Colon (tissue), 2 donors: Measurements from ENCODE around the gene VEZF1.

Experiments
- FAIRE-seq: peaks from 2 replicates; lab custom pipeline; 2012; peaks lifted over from hg19 to GRCh38; lab: Jason Lieb, UNC
- donor health status: control.
- donor health status: control.

The VEZF1 gene

DNA sequence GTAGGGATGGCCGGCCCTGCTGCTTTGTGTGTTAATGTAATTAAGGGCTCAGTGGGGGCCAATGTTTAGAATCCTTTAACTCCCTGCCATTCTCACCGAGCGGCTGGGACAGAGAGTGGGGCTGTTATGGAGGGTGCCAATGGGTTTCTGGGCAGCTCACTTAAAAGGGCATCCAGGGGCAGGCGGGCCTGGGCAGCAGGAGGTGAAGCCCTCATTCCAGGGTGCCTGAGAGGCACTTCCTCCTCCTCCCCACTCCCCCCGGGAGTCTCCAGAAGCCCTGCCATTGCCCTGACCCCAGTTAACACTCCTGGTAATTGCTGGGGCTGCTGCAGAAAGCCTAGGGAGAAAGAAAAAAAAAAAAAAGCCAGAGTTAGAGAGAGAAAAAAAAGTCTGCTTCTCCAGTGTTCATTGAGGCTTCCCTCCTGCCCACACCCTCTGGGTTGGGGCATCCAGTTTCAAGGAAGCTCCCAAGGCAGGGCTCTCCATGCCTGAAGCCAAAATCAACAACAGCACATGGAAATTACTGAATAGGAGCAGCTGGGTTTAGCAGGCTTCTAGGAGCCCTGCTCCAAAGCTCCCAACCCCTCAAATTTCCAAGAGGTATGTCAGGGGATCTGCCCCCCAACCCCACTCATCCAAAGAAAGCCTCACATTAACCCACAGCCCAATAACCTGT is 60.9 kb downstream of the VEZF1 start:
- no peak for FAIRE-seq

DNA sequence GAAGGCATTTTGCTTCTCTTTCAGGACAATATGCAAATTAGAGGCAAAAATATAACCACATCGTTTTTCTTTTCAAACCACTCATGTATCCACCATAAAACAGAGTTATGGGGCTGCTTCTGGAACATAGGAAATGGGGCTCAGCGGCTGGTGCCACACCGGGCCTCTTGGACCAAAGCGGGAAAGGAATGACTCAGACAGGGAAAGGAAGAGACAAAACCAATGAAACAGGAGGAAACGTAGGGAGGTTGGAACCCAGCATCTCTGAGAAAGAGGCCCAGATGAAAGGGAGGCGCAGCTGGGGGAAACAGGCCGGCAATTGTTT is 61.4 kb downstream of the VEZF1 start:
- no peak for FAIRE-seq

DNA sequence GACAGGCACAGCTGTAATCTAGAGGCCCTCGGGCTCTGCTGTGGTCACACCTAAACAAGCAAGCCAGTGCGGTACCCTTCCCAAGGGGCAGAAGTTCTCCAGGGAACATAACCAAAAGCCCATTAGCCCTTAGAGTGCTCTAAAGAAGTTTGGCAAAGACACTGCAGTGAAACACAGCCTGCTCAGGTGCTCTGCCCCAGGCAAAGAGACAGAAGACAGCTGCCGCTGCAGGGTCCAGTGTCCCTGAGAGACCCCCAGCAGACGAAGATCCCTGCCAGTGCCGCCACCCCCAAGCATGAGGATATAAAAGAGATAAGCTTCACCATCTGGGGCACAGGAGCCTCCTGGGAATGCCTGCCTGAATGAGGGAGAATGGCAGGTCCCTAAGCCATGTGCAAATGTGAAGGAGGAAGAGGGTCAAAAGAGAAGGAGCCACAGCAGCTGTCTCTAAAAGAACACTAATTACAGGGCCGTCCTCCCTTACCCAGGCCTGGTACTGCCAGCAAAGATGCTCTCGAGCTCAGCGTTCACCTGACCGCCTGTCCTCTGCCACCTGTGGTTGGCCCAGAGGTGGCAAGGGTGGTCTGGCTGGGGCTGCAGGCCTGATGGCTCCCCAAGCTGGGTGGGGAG is 62.6 kb downstream of the VEZF1 start:
- no peak for FAIRE-seq

DNA sequence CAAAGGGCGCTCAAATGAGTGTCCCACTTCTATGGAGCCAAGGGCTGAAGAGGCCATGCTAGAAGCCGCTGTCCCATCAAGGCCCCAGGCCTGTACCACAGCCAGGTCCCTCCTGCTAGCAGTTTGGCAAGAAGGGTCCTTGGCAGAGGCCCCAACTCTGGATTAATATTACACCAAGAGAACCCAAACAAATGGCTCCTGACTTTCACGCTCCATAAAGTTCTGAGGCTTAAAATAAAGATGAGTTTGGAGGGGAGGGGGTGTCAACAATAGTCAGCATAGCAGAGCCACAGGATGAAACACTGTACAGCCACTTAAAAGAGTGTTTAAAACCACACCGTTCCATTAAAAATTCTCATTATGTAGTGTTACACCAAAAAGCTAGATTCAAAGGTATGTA is 63.4 kb downstream of the VEZF1 start:
- FAIRE-seq: no peak
